Stimulated activated CD8-positive, alpha-beta memory T cell treated with anti-CD3 and anti-CD28 coated beads, Interleukin-7, amount 100 ng/mL, for 1 hour (primary cell): Measurements from ENCODE around the gene RAB34.
A peak's percentile ranks its signal among the peaks of the same experiment; 100 is the strongest.

Experiments used
- DNase-seq, 2 donors: peaks; one replicate each; pipeline ENCODE4 v3.0.0-alpha.2; 2020; ENCODE audit warnings: low read depth in 2 of 2

The RAB34 gene

GRCh38 chr17:28710861-28711722 is 6.6 kb downstream of the RAB34 start:
- DNase-seq, result peak; percentile 77 to 83

GRCh38 chr17:28707339-28707720 is 10.3 kb downstream of the RAB34 start:
- DNase-seq, result no peak

- DNase-seq, result no peak
These were observed 11.0 kb downstream of the RAB34 start for GRCh38 chr17:28706471-28707338.

GRCh38 chr17:28705728-28706334 is 11.8 kb downstream of the RAB34 start:
- no peak for DNase-seq

GRCh38 chr17:28705074-28705659 is 12.5 kb downstream of the RAB34 start:
- no peak for DNase-seq

- DNase-seq, result no peak
These were observed 13.3 kb downstream of the RAB34 start for GRCh38 chr17:28704219-28704858.

- DNase-seq, result no peak
These were observed 14.0 kb downstream of the RAB34 start for GRCh38 chr17:28703552-28704218.

- no peak for DNase-seq
These were observed 14.9 kb downstream of the RAB34 start for GRCh38 chr17:28702752-28703150.

GRCh38 chr17:28702026-28702751 is 15.5 kb downstream of the RAB34 start:
- no peak for DNase-seq

- DNase-seq, result no peak
These were observed 16.7 kb downstream of the RAB34 start for GRCh38 chr17:28700830-28701492.

- DNase-seq, result no peak
These were observed 17.4 kb downstream of the RAB34 start for GRCh38 chr17:28700278-28700677.

GRCh38 chr17:28698253-28698941 is 19.3 kb downstream of the RAB34 start:
- no peak for DNase-seq

- no peak for DNase-seq
These were observed 23.8 kb downstream of the RAB34 start for GRCh38 chr17:28693869-28694268.

GRCh38 chr17:28689011-28689410 is 28.7 kb downstream of the RAB34 start:
- no peak for DNase-seq

- DNase-seq, result no peak
These were observed 29.2 kb downstream of the RAB34 start for GRCh38 chr17:28688481-28688880.

GRCh38 chr17:28686296-28686695 is 31.4 kb downstream of the RAB34 start:
- DNase-seq, result no peak

- no peak for DNase-seq
These were observed 32.3 kb downstream of the RAB34 start for GRCh38 chr17:28685366-28685765.

GRCh38 chr17:28684963-28685362 is 32.7 kb downstream of the RAB34 start:
- no peak for DNase-seq

GRCh38 chr17:28682655-28683054 is 35.0 kb downstream of the RAB34 start:
- DNase-seq, result no peak
